ENCODE results near the gene LZTS2.

DNA sequence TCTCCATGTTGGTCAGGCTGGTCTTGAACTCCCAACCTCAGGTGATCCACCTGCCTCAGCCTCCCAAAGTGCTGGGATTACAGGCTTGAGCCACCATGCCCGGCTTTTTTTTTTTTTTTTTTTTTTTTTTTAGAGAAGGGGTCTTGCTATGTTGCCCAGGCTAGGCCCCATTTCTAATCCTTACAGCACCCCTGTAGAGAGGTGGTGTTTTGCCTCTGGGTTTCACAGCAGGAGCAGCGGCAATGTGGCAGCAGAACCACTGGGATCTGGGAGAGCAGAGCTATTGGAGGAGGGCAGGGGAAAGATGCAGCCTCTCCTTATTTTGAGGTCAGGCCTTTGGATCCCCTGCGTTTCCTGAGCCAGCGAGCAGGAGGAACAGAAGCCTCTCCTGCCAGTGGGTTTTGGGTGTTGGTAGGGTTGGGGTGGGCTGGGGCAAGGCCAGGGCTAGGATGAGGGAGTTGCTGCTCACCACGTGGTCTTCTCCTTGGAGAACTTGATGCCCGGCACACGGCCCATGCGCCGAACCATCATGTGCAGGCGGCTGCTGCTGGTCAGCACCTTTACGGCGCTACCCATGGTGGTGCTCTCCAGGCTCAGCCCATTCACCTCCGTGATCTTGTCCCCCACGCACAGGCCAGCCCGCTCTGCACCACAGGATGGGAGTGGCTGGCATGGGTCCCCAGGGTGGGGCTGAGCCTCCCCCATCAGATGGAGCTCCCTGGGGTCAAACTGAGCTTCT, 23.5 kb downstream of the LZTS2 start:
- TF ChIP-seq, protein P1, sequence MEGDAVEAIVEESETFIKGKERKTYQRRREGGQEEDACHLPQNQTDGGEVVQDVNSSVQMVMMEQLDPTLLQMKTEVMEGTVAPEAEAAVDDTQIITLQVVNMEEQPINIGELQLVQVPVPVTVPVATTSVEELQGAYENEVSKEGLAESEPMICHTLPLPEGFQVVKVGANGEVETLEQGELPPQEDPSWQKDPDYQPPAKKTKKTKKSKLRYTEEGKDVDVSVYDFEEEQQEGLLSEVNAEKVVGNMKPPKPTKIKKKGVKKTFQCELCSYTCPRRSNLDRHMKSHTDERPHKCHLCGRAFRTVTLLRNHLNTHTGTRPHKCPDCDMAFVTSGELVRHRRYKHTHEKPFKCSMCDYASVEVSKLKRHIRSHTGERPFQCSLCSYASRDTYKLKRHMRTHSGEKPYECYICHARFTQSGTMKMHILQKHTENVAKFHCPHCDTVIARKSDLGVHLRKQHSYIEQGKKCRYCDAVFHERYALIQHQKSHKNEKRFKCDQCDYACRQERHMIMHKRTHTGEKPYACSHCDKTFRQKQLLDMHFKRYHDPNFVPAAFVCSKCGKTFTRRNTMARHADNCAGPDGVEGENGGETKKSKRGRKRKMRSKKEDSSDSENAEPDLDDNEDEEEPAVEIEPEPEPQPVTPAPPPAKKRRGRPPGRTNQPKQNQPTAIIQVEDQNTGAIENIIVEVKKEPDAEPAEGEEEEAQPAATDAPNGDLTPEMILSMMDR (conservative IDR thresholded peaks at IDR 0.05; ENCODE audit: low read length): no peak
- no peak for TF ChIP-seq EZH2phosphoT487 (IDR thresholded peaks at IDR 0.05; ENCODE audit: borderline replicate concordance)
